AG04449 (cell line): ENCODE data around the gene PSMD5.

Source experiments
- CTCF ChIA-PET: fragments of 350-600 bp; formaldehyde crosslinking; extraction: SDS; loops from one replicate; lab custom pipeline; 2021; ENCODE audit warnings: antibody characterized with exemption; lab: Yijun Ruan, JAX
- POLR2A ChIA-PET: fragments of 400-600, 350-600 bp; formaldehyde crosslinking; extraction: SDS; loops from one replicate; lab custom pipeline; 2020; ENCODE audit warnings: antibody characterized with exemption, inconsistent platforms; lab: Yijun Ruan, JAX
- DNase-seq: peaks from one replicate; pipeline ENCODE4 v3.0.0-alpha.2; 2010; ENCODE audit warnings: low read depth, low spot score
- H3K4me3 ChIP-seq: 2 replicates; pipeline ENCODE4 v1.5.1; 2011; ENCODE audit warnings: low read depth, mild to moderate bottlenecking, control low read depth, low read length
- CTCF ChIP-seq: IDR thresholded peaks from one replicate; pipeline ENCODE4 v1.5.1; 2011; ENCODE audit warnings: mild to moderate bottlenecking, moderate library complexity, low read length, control low read depth, inconsistent platforms; ENCODE audit not compliant: insufficient read depth; ENCODE audit errors: missing control alignments

The PSMD5 gene

GRCh38 chr9:120839146-120839545 is 3.6 kb downstream of the PSMD5 start:
- DNase-seq, result no peak
- H3K4me3 ChIP-seq, result no peak overlapping the region
- ChIA-PET CTCF (no interaction called here), POLR2A (no interaction called here)
- no peak for TF ChIP-seq CTCF

GRCh38 chr9:120837921-120838320 is 4.8 kb downstream of the PSMD5 start:
- no peak overlapping the region for H3K4me3 ChIP-seq
- ChIA-PET POLR2A (no interaction called here), CTCF (no interaction called here)
- TF ChIP-seq CTCF, result no peak
- DNase-seq, result no peak

- CTCF ChIA-PET, result no interaction called here
- TF ChIP-seq CTCF, result no peak
Observed at GRCh38 chr9:120833325-120833724, 9.4 kb downstream of the PSMD5 start.

GRCh38 chr9:120832807-120833206 is 9.9 kb downstream of the PSMD5 start:
- ChIA-PET POLR2A (interaction anchor here (0.6 kb wide), 1 partner anchor 33 kb away, joined by 3 read pairs; no protein-coding TSS in a partner anchor), CTCF (interaction anchor here (0.8 to 0.9 kb wide), 2 partner anchors 10 to 77 kb away, joined by 3 read pairs; partner anchors contain the start of gene PSMD5)
- no peak for DNase-seq
- no peak overlapping the region for H3K4me3 ChIP-seq
- TF ChIP-seq CTCF, result no peak

More at GRCh38 chr9:120833325-120833724, 9.4 kb downstream of the PSMD5 start:
- DNase-seq, result no peak
- H3K4me3 ChIP-seq, result no peak overlapping the region
- POLR2A ChIA-PET, result interaction anchor here (0.6 kb wide), 1 partner anchor 34 kb away, joined by 3 read pairs; no protein-coding TSS in a partner anchor

- POLR2A ChIA-PET, result no interaction called here
- DNase-seq, result no peak
- H3K4me3 ChIP-seq, result no peak overlapping the region
- CTCF ChIA-PET, result interaction anchor here (1.2 kb wide), 1 partner anchor 106 kb away, joined by 3 read pairs; no protein-coding TSS in a partner anchor
- no peak for TF ChIP-seq CTCF
Observed at GRCh38 chr9:120830865-120831264, 11.9 kb downstream of the PSMD5 start.

- no peak for DNase-seq
- POLR2A ChIA-PET, result no interaction called here
- no peak overlapping the region for H3K4me3 ChIP-seq
- TF ChIP-seq CTCF, result no peak
- CTCF ChIA-PET, result interaction anchor here (1.0 to 1.2 kb wide), 2 partner anchors 107 to 210 kb away, joined by 3 read pairs; no protein-coding TSS in a partner anchor
Observed at GRCh38 chr9:120830151-120830550, 12.6 kb downstream of the PSMD5 start.
